HG03097 (cell line): Measurements from ENCODE around the gene TRIM27.
A peak's percentile ranks its signal among the peaks of the same experiment; 100 is the strongest.
"Not testable (repeated sequence)": the region's sequence is repeated elsewhere in the genome, so short reads cannot be mapped to it uniquely, and the experiment has no call there.

Experiments used
- ATAC-seq: cut with Tn5 transposase; IDR thresholded peaks from one replicate; pipeline ENCODE4 v1.9.1; 2021; ENCODE audit not compliant: unreplicated experiment, low FRiP score

Gene TRIM27

GRCh38 chr6:28900577-28901256 lies 23.1 kb downstream of the TRIM27 start:
- no peak for ATAC-seq

GRCh38 chr6:28898710-28898965 lies 25.1 kb downstream of the TRIM27 start:
- ATAC-seq: no peak

- ATAC-seq: no peak
Observed at GRCh38 chr6:28897369-28897745, 26.4 kb downstream of the TRIM27 start.

- ATAC-seq: peak; percentile 23
Observed at GRCh38 chr6:28896505-28897368, 27.0 kb downstream of the TRIM27 start.

GRCh38 chr6:28895131-28895812 lies 28.5 kb downstream of the TRIM27 start:
- peak; percentile 68 for ATAC-seq

GRCh38 chr6:28893172-28893799 lies 30.5 kb downstream of the TRIM27 start:
- no peak for ATAC-seq

- no peak for ATAC-seq
Observed at GRCh38 chr6:28892525-28892924, 31.3 kb downstream of the TRIM27 start.

GRCh38 chr6:28887796-28888496 lies 35.8 kb downstream of the TRIM27 start:
- no peak for ATAC-seq

GRCh38 chr6:28886079-28886439 lies 37.7 kb downstream of the TRIM27 start:
- ATAC-seq: no peak

GRCh38 chr6:28884423-28885131 lies 39.2 kb downstream of the TRIM27 start:
- ATAC-seq: no peak

GRCh38 chr6:28880894-28881780 lies 42.6 kb downstream of the TRIM27 start:
- no peak for ATAC-seq

- no peak for ATAC-seq
Observed at GRCh38 chr6:28880519-28880893, 43.3 kb downstream of the TRIM27 start.

GRCh38 chr6:28876710-28877109 lies 47.1 kb downstream of the TRIM27 start:
- ATAC-seq: no peak

GRCh38 chr6:28875191-28875747 lies 48.5 kb downstream of the TRIM27 start:
- no peak for ATAC-seq

- not testable (repeated sequence) for ATAC-seq
Observed at GRCh38 chr6:28872157-28872817, 51.5 kb downstream of the TRIM27 start.

- ATAC-seq: no peak
Observed at GRCh38 chr6:28871335-28872156, 52.2 kb downstream of the TRIM27 start.

GRCh38 chr6:28868873-28869272 lies 54.9 kb downstream of the TRIM27 start:
- ATAC-seq: no peak

GRCh38 chr6:28867086-28867409 lies 56.7 kb downstream of the TRIM27 start:
- no peak for ATAC-seq
